HL-60 (cell line): ENCODE results near the gene NAGS.

ENCODE experiments used
- DNase-seq, 2 experiments: peaks; one replicate each; pipeline ENCODE4 v3.0.0-alpha.2; 2010 to 2020; ENCODE audit warnings: low read depth in 1 of 2, low spot score in 1 of 2
- H3K27ac ChIP-seq: fragments of 250-450 bp; sonication (Bioruptor Pico); replicated peaks from 2 replicates; pipeline ENCODE4 v1.5.1; 2020; ENCODE audit warnings: mild to moderate bottlenecking, moderate library complexity
- H3K27me3 ChIP-seq: fragments of 250-450 bp; sonication (Bioruptor Pico); 2 replicates; pipeline ENCODE4 v1.5.1; 2021; ENCODE audit warnings: mild to moderate bottlenecking, moderate library complexity; ENCODE audit not compliant: insufficient read depth, poor library complexity, severe bottlenecking
- H3K4me3 ChIP-seq: replicated peaks from 2 replicates; pipeline ENCODE4 v1.5.1; 2011; ENCODE audit warnings: mild to moderate bottlenecking, control low read depth, low read length; ENCODE audit not compliant: insufficient read depth
- GABPA ChIP-seq: IDR thresholded peaks from 2 replicates; pipeline ENCODE4 v1.6.1; 2012; ENCODE audit warnings: low read depth
- POLR2AphosphoS5 ChIP-seq: IDR thresholded peaks from 2 replicates; pipeline ENCODE4 v1.6.1; 2012; ENCODE audit warnings: low read depth
- SPI1 ChIP-seq: IDR thresholded peaks from 2 replicates; pipeline ENCODE4 v1.6.1; 2012; ENCODE audit warnings: low read depth, mild to moderate bottlenecking, borderline replicate concordance
- TF ChIP-seq, protein P1 (sequence below): IDR thresholded peaks from one replicate; pipeline ENCODE4 v1.5.1; 2011; ENCODE audit warnings: low read length, control low read depth, inconsistent platforms; ENCODE audit not compliant: insufficient read depth
- TF ChIP-seq, protein P2 (sequence below): IDR thresholded peaks from 2 replicates; pipeline ENCODE4 v1.6.1; 2012; ENCODE audit warnings: low read depth; ENCODE audit not compliant: insufficient replicate concordance

Gene NAGS

DNA sequence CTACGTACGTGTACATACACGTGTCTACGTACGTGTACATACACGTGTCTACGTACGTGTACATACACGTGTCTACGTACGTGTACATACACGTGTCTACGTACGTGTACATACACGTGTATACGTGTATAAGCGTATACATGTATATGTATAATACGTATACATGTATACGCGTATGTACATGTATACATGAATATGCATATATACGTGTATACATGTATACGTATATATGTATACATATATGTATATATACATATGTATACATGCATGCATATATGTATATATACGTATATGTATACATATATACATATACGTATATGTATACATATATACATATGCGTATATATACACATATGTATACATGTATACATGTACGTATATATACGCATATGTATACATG lies 28.5 kb upstream of the NAGS start:
- TF ChIP-seq POLR2AphosphoS5 (no peak), GABPA (no peak), SPI1 (no peak)
- TF ChIP-seq, protein P1, sequence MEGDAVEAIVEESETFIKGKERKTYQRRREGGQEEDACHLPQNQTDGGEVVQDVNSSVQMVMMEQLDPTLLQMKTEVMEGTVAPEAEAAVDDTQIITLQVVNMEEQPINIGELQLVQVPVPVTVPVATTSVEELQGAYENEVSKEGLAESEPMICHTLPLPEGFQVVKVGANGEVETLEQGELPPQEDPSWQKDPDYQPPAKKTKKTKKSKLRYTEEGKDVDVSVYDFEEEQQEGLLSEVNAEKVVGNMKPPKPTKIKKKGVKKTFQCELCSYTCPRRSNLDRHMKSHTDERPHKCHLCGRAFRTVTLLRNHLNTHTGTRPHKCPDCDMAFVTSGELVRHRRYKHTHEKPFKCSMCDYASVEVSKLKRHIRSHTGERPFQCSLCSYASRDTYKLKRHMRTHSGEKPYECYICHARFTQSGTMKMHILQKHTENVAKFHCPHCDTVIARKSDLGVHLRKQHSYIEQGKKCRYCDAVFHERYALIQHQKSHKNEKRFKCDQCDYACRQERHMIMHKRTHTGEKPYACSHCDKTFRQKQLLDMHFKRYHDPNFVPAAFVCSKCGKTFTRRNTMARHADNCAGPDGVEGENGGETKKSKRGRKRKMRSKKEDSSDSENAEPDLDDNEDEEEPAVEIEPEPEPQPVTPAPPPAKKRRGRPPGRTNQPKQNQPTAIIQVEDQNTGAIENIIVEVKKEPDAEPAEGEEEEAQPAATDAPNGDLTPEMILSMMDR, result no peak
- TF ChIP-seq, protein P2, sequence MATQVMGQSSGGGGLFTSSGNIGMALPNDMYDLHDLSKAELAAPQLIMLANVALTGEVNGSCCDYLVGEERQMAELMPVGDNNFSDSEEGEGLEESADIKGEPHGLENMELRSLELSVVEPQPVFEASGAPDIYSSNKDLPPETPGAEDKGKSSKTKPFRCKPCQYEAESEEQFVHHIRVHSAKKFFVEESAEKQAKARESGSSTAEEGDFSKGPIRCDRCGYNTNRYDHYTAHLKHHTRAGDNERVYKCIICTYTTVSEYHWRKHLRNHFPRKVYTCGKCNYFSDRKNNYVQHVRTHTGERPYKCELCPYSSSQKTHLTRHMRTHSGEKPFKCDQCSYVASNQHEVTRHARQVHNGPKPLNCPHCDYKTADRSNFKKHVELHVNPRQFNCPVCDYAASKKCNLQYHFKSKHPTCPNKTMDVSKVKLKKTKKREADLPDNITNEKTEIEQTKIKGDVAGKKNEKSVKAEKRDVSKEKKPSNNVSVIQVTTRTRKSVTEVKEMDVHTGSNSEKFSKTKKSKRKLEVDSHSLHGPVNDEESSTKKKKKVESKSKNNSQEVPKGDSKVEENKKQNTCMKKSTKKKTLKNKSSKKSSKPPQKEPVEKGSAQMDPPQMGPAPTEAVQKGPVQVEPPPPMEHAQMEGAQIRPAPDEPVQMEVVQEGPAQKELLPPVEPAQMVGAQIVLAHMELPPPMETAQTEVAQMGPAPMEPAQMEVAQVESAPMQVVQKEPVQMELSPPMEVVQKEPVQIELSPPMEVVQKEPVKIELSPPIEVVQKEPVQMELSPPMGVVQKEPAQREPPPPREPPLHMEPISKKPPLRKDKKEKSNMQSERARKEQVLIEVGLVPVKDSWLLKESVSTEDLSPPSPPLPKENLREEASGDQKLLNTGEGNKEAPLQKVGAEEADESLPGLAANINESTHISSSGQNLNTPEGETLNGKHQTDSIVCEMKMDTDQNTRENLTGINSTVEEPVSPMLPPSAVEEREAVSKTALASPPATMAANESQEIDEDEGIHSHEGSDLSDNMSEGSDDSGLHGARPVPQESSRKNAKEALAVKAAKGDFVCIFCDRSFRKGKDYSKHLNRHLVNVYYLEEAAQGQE, result no peak
- DNase-seq, result no peak
- no peak overlapping the region for H3K4me3 ChIP-seq
- peaks cover 2% of the 10 kb centered on the region for H3K27me3 ChIP-seq
- no peak overlapping the region for H3K27ac ChIP-seq

DNA sequence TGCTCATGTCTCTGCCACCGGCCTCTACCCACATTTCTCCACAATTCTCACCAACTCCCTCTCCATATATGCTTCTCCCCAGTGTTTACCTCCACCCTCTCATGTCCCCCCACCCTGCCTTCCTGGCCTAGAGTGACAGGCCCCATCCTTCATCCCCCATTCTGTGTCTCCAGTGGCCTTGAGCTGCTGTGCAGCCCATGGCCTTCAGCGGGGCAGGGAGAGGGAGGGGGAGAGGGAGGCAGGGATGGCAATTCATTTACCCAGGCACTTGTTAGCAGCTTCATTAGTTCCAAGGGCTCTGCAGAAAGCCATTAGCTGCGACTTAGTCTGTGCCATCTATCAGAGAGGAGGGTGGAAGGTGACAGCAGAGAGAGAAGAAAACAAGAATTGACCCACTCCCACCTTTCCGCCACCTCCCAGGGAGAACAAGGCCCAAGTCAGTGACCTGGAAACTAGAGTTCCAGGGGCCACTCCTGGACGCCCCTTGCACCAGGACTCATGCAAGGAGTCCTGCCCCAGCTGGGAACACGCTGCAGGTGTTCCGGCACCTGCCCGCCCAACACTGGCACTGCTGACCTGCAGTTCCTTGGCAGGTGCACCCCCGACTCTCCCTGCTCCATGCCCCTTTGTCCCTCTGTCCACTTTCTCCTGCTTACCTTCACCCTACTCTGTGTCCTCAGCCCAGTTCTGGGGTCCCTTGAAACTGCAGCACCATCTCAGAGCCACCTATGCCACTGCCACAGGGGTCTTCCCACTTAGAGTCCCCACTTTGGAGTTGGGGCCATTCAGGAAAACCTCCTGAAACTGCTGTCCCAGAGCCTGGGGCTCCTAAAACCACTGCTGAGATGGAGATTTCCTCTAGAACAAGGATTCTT lies 27.2 kb upstream of the NAGS start:
- DNase-seq, result no peak
- H3K27ac ChIP-seq, result no peak overlapping the region
- no peak overlapping the region for H3K4me3 ChIP-seq
- TF ChIP-seq POLR2AphosphoS5 (no peak), GABPA (no peak), SPI1 (no peak)
- TF ChIP-seq, protein P2, result no peak
- TF ChIP-seq, protein P1, result no peak
- peaks cover 8% of the 10 kb centered on the region for H3K27me3 ChIP-seq

DNA sequence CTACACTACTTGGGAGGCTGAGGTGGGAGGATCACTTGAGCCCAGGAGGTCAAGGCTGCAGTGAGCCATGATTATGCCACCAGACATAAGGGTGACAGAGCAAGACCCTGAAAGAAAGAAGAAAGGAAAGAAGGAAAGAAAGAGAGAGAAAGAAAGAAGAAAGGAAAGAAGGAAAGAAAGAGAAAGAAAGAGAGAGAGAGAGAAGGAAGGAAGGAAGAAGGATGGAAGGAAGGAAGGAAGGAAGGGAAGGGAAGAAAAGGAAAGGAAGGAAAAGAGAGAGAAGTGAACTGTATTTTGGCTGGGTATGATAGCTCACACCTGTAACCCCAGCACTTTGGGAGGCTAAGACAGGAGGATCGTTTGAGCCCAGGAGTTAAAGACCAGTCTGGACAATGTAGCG lies 26.3 kb upstream of the NAGS start:
- H3K4me3 ChIP-seq, result no peak overlapping the region
- TF ChIP-seq POLR2AphosphoS5 (no peak), GABPA (no peak), SPI1 (no peak)
- TF ChIP-seq, protein P2, result no peak
- TF ChIP-seq, protein P1, result no peak
- peaks cover 16% of the 10 kb centered on the region for H3K27me3 ChIP-seq
- no peak for DNase-seq
- no peak overlapping the region for H3K27ac ChIP-seq
